Activated gamma-delta T cell treated with anti-CD3 and anti-CD28 coated beads, Interleukin-2, amount 50 U/mL, for 16 hours (primary cell): ENCODE data around the gene TMLHE.
"Not testable (repeated sequence)": the region's sequence is repeated elsewhere in the genome, so short reads cannot be mapped to it uniquely, and the experiment has no call there.

ENCODE experiments used
- DNase-seq: peaks from one replicate; pipeline ENCODE4 v3.0.0-alpha.2; 2020; ENCODE audit warnings: low read depth

TMLHE gene

GRCh38 chrX:155612312-155613224, at the start of gene TMLHE, which contains the start of gene SPRY3:
Gene TMLHE, minus strand, starts transcription at chrX:155612952. Its CDS starts 67,676 bp downstream, at chrX:155545276.
Gene SPRY3, plus strand, starts transcription at chrX:155612586.
- DNase-seq = peak; percentile 19

GRCh38 chrX:155662282-155662681, 49.5 kb upstream of the TMLHE start:
- no peak for DNase-seq

DNA sequence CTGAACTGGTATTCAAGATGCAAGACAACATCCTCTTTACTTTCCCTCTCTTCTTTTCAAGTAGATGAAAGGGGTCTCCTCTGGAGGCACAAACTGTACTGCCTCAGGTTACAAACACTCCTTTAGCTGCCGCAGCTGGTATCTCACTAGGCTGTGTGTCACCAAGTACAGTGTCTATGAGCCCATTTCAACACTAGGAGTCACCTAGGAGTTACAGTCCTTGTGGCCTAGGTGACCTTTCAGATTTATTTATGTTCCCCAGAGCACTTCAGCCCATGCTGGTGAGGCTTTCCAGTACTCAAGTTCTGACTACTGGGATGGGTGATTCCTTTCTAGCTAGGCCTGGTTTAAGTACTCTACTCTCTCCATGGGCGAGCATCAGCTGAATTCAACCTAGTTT, 32.4 kb upstream of the TMLHE start:
- no peak for DNase-seq

GRCh38 chrX:155643240-155643639, 30.5 kb upstream of the TMLHE start:
- DNase-seq = no peak

DNA sequence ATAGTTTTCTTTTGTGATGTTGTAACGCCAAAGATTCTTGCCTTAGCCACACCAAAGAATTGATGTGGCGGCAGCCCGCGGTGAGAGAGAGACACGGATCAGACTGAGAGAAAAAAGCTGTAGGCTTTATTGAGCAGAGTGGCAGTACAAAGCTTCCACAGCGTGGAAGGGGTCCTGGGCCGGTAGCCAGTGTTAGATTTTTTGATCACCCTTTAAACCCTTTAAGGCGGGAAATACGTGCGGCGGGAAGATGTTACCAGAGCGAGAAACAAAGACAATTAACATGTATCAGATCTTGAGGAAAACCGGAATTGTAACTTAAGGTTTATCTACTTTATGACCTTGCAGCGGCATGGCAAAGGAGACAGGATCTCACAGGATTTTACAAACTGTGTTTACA, 28.6 kb upstream of the TMLHE start:
- DNase-seq = not testable (repeated sequence)

DNA sequence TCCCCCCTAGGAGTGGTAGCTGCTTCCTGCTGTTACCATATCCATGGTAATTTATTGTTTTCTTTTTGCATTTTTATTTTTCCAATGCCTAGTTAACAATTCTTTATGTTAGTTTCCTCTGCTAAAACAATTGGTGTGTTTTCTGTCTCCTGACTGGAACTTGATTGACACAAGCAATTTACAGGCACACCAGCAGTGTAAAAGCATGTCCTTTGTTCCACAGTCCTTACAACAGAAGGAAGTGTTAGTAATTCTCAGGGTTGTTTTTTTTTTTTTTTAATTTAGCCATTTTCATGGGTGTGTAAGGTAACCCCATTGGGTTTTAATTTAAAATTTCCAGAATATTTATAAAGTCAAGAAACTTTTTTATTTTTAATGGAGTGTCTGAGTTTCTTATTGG, 25.0 kb upstream of the TMLHE start:
- DNase-seq = no peak

GRCh38 chrX:155635019-155635418, 22.3 kb upstream of the TMLHE start:
- DNase-seq = not testable (repeated sequence)

DNA sequence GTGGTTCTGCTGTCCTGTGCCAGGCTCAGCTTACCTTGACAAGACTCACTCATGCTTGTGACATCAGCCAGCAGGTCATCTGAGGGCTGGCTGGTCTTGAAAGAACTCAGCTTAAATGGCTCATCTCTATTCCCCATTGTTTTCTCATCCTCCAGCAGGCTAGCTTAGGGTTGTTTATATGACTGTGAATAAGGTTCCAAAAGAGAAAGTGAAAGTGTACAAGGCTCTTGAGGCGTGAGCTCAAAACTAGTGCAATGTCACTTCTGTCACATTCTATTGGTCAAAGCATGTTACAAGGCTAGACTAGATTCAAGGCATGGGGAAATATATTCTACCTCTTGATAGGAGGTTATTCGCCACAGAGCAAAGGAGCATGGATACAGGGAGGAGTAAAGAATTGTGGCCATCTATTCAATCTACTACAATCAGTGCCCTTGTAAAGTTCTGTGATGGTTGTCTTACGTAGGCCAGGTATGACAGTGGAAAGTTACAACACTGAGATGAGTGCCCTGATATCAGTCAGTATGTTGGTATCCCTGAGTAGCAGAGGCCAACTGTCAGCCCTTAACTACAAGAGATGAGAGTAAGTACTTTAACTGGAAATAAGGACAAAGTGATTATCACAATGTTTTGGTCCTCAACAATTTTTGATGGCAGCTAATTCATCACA, 19.8 kb upstream of the TMLHE start:
- no peak for DNase-seq

DNA sequence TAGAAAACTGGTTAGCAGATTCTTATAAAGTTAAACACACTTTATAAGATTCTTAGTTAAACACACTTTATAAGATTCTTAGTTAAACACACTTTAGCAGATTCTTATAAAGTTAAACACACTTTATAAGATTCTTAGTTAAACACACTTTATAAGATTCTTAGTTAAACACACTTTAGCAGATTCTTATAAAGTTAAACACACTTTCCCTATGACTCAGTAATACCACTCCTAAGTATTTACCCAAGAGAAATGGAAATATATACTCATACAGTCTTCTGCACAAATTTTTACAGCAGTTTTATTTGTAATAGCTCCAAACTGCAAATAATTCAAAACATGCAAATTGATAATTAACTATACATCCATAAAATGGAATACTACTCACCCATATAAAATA, 7.4 kb upstream of the TMLHE start:
- not testable (repeated sequence) for DNase-seq

DNA sequence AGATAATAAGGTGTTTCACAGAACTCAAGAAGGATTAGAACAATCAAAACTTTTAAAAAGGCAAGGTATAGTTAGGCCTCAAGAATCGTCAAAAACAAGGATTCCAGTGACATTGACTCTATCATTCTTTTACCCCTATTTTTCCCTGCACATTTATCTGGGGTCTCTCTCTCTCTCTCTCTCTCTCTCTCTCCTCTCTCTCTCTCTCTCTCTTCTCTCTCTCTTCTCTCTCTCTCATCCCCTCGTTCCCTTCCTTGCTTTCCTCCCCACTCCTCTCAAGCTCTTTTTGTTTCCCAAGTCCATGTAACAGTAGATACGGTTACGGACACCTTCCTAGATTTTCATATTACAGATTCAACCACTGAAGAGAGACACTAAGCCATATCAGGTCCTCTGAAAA, 3.2 kb upstream of the TMLHE start:
- DNase-seq = no peak

DNA sequence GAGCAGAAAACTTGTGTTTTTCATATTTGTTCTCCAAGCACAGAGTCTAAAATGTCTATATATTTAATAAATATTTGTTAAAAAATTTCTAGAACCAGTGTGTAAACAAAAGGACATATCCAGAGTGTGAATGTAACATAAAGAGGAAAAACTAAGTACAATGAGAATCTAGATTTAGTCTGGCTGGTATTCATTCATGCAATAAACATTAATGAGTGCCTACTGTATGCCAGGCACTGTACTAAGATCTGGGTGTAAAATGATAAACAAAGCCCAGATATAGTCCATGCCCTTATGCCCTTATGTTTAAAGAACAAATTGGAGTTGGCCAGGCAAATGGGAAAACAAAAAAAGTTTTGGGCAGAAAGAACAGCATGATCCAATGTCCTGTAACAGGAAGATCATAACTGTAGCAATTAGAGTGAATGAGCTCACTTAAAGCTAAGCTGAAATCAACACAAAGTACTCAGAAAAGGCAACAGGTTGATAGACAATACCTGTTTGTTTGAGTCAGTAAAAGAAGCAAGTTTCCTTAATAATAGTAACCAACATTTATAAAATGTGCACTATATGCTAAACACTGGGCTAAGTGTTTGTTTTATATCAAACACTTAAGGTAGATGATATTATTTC, 1.3 kb upstream of the TMLHE start:
- no peak for DNase-seq

DNA sequence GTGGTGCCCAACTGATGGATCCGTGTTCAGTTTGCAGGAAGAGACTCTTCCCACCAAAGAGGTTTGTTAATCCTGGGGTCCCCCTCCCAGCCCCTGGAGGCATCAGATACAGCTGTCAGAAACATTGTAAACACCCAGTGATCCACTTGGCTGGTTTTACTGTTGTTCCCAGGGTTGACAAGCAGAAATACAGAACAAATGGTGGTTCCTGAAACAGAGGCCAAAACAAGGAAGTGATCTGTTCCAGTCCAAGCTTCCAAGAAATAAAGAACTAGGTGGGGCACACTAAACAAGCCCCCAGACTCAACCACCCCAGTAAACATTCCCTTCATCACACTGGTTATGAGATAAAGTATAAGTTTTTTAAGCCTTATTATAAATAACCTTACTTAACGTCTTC, 1.4 kb downstream of the TMLHE start:
- DNase-seq = no peak

- no peak for DNase-seq
Measured at GRCh38 chrX:155592981-155593380, 19.8 kb downstream of the TMLHE start.

- no peak for DNase-seq
Measured at GRCh38 chrX:155592331-155592730, 20.4 kb downstream of the TMLHE start.

- DNase-seq = no peak
Measured at GRCh38 chrX:155577682-155578081, 35.1 kb downstream of the TMLHE start.

GRCh38 chrX:155563099-155563498, 49.7 kb downstream of the TMLHE start:
- no peak for DNase-seq

GRCh38 chrX:155544881-155545280, 67.9 kb downstream of the TMLHE start:
- no peak for DNase-seq

DNA sequence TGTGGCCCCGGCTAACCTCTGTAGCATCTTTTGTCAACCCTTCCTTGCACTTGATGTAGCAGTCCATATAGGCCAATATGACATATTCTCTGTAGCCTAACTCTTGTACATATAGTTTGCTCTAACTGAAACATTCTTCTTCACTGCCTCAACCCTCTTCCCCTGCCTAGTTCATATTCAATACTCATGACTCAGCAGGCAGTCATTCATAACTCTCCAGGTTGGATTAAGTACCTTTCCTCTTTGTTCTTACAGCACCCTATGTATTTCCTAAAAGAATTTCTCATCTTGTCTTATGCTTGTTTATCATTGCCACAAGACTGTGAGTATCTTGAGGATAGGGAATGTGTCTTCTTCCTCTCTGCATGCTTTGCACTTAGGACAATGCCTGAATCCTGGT, 76.9 kb downstream of the TMLHE start:
- no peak for DNase-seq

- no peak for DNase-seq
Measured at GRCh38 chrX:155534800-155535199, 78.0 kb downstream of the TMLHE start.

GRCh38 chrX:155527023-155527422, 85.7 kb downstream of the TMLHE start:
- not testable (repeated sequence) for DNase-seq

DNA sequence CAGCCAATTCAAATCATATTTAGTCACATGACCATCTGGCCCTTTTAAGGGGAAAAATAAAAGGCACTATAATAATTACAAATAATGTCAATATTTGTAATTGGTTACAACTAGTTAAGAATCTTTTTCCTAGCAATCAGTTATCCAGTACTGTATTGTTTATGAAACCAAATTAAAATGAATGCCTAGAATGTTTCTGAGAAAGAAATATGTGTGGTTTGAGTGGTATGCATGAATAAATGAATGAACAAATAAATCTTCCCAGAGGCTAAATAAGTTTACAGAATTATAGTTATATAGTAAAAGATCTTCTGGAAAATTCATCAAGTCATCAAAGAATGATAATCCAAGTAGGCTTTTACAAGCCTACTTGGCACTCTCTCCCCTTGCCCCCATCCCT, 98.5 kb downstream of the TMLHE start:
- no peak for DNase-seq

DNA sequence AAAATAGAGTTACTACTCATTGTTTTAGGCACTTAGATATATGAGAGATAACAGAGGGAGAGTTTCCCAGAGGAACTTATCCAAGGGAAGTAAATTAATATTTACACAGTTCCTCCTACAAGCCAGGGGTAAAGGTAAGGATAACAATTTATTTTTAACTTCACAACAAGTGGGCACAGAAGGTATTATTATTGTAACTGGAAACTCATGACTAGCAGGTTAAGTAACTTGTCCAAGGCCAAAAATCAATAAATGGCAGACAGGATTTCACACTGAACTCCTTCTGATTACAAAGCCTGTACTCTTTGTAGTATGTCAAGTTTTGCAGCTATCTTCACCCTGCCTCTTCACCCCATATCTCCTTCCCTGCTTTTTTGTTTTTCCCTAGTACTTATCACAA, 107.5 kb downstream of the TMLHE start:
- no peak for DNase-seq

DNA sequence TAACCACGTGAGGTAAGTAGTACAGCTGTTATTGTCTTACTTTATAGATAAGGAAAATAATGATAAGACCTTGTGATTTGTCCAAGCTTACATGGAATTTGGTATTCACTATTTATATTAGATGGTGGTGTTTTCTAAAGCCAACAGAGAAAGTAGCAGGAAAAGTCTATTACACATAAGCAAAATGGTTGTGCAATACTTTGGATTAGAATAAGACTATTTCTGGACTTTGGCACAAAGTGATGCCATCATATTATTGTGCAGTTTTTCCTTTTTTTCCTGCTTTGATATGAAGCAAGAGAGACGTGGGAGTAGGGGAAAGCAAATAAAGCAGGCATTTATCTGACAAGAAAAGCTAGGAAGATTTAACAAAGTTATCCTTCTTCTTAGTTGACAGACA, 117.6 kb downstream of the TMLHE start:
- not testable (repeated sequence) for DNase-seq
